Stomach smooth muscle (tissue), 2 donors: ENCODE data around the gene KPNB1.
A peak's percentile ranks its signal among the peaks of the same experiment; 100 is the strongest.

Experiments
- H3K27ac ChIP-seq: one replicate; pipeline ENCODE4 v1.7.0; 2013; ENCODE audit warnings: mild to moderate bottlenecking, low read length, inconsistent platforms
- H3K27me3 ChIP-seq, 2 donors: one replicate each; pipeline ENCODE4 v1.7.0; 2013; ENCODE audit warnings: low read length in 2 of 2; ENCODE audit not compliant: insufficient read depth in 2 of 2, control insufficient read depth in 1 of 2
- H3K36me3 ChIP-seq, 2 donors: one replicate each; pipeline ENCODE4 v1.7.0; 2013; ENCODE audit warnings: low read length in 2 of 2; ENCODE audit not compliant: control insufficient read depth in 2 of 2, insufficient read depth in 2 of 2
- H3K4me1 ChIP-seq: one replicate; pipeline ENCODE4 v1.7.0; 2013; ENCODE audit warnings: low read length; ENCODE audit not compliant: control insufficient read depth, insufficient read depth
- H3K4me3 ChIP-seq, 2 donors: one replicate each; pipeline ENCODE4 v1.7.0; 2013; ENCODE audit warnings: low read length in 2 of 2
- H3K9ac ChIP-seq, 2 donors: one replicate each; pipeline ENCODE4 v1.7.0; 2013; ENCODE audit warnings: low read length in 2 of 2, mild to moderate bottlenecking in 1 of 2
- H3K9me3 ChIP-seq, 2 donors: one replicate each; pipeline ENCODE4 v1.7.0; 2013; ENCODE audit warnings: low read length in 2 of 2; ENCODE audit not compliant: control insufficient read depth in 2 of 2
- donor health status: healthy.
- donor health status: Pancreatic carcinoma.

Gene KPNB1

DNA sequence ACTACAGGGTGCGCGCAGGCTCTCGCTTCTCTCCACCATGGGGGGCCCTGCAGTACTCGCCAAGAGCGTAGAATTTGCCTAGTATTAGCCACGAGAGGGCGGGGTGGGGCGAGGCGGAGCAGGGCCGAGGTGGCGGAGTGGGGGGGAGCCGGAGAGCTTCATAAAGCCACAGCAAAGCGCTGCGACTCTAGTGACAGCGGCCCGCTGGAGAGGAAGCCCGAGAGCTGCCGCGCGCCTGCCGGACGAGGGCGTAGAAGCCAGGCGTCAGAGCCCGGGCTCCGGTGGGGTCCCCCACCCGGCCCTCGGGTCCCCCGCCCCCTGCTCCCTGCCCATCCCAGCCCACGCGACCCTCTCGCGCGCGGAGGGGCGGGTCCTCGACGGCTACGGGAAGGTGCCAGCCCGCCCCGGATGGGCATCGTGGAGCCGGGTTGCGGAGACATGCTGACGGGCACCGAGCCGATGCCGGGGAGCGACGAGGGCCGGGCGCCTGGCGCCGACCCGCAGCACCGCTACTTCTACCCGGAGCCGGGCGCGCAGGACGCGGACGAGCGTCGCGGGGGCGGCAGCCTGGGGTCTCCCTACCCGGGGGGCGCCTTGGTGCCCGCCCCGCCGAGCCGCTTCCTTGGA is 83.4 kb downstream of the KPNB1 start, which contains the start of gene TBX21:
TBX21 (plus strand) TSS at position 190 of the 627 bp plus-strand sequence; CDS start at position 409, 219 bp downstream.
- Histone ChIP-seq H3K27ac (no peak within 1 kb of the TSS), H3K9ac (no peak within 1 kb of the TSS)

DNA sequence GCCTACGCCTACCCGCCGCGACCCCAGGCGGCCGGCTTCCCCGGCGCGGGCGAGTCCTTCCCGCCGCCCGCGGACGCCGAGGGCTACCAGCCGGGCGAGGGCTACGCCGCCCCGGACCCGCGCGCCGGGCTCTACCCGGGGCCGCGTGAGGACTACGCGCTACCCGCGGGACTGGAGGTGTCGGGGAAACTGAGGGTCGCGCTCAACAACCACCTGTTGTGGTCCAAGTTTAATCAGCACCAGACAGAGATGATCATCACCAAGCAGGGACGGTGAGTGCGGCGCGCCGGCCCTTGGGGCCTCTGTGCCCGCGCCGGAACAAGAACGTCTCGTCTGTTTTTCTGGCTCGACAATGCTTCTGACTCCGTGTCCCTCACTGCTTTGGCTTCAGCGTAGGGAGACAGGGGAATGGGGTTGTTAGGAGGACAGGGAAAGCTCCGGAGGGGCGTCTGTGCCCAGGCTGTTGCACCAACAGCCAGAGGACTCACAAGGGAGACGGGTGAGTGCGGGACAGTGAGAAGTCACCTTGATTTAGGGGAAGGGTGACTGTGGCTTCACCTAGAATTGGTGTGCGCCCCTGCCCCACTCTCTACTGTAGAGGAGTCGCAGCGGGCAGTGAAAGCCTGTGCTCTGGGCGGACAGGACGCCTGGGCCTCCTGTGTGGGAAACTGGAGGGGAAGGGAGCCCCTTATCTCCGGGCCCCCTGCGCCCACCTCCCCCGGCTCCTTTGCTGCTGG is 84.1 kb downstream of the KPNB1 start:
- H3K9ac ChIP-seq = no peak overlapping the region
- H3K27ac ChIP-seq = no peak overlapping the region
- no peaks in the 10 kb centered on the region for H3K36me3 ChIP-seq
- H3K9me3 ChIP-seq = no peaks in the 10 kb centered on the region
- H3K4me3 ChIP-seq = peak overlapping the region; percentile 19 to 57
- H3K27me3 ChIP-seq = peaks cover 44 to 48% of the 10 kb centered on the region in 2 donors
- H3K4me1 ChIP-seq = peaks cover 7% of the 10 kb centered on the region

More for the DNA sequence above, 83.4 kb downstream of the KPNB1 start, which contains the start of gene TBX21:
- no peaks in the 10 kb centered on the region for H3K9me3 ChIP-seq
- peaks cover 43 to 48% of the 10 kb centered on the region in 2 donors for H3K27me3 ChIP-seq
- peak within 1 kb of the TSS; percentile 19 to 57 for H3K4me3 ChIP-seq
- H3K4me1 ChIP-seq = peaks cover 7% of the 10 kb centered on the region
- H3K36me3 ChIP-seq = no peaks in the 10 kb centered on the region

- Histone ChIP-seq H3K4me1 (peaks cover 7% of the 10 kb centered on the region), H3K36me3 (no peaks in the 10 kb centered on the region), H3K4me3 (no peak overlapping the region), H3K9ac (no peak overlapping the region), H3K27ac (no peak overlapping the region), H3K9me3 (no peaks in the 10 kb centered on the region), H3K27me3 (peaks cover 41 to 48% of the 10 kb centered on the region in 2 donors)
Observed at GRCh38 chr17:47735139-47735464, 85.4 kb downstream of the KPNB1 start.
